Body of pancreas (tissue), 4 donors: ENCODE data around the gene DLGAP5. TPM values are rescaled to one million over a fixed set of nuclear protein-coding genes. Genes with fewer than 3 reads are reported as not detected.

ENCODE experiments used
- ATAC-seq: fragments of 150-250 bp; one replicate; pipeline ENCODE4 v1.9.1; 2016
- DNase-seq, 4 donors: peaks; one replicate each; pipeline ENCODE4 v3.0.0-alpha.2; 2019
- H3K27ac ChIP-seq, 4 donors: fragments of 200-600 bp; sonication (generic); 1 replicate in 3 of 4; 2 replicates in 1 of 4; pipeline versions ENCODE4 v1.5.1 to v1.6.1; 2016 to 2019; ENCODE audit warnings: mild to moderate bottlenecking in 1 of 4, mixed read lengths in 1 of 4, moderate library complexity in 1 of 4
- H3K27me3 ChIP-seq, 2 donors: fragments of 200-600 bp; sonication (generic); one replicate each; pipeline ENCODE4 v1.6.0; 2016; ENCODE audit warnings: mild to moderate bottlenecking in 1 of 2
- H3K36me3 ChIP-seq, 2 donors: fragments of 200-600 bp; sonication (generic); replicated peaks in 1 of 2; 2 replicates each; pipeline ENCODE4 v1.5.1; 2016; ENCODE audit warnings: low read depth in 2 of 2; ENCODE audit not compliant: insufficient read depth in 1 of 2
- H3K4me1 ChIP-seq: fragments of 200-600 bp; sonication (generic); one replicate; pipeline ENCODE4 v1.6.0; 2016
- H3K4me3 ChIP-seq, 2 donors: fragments of 200-600 bp; sonication (generic); 1 replicate in 1 of 2; 2 replicates in 1 of 2; pipeline ENCODE4 v1.5.1; 2016 to 2019
- H3K9me3 ChIP-seq, 3 donors: fragments of 200-600 bp; sonication (generic); 1 replicate in 2 of 3; 2 replicates in 1 of 3; pipeline ENCODE4 v1.5.1; 2016
- POLR2A ChIP-seq, 3 donors: fragments of 450-650 bp; IDR thresholded peaks; one replicate each; pipeline ENCODE4 v1.6.1; 2016; ENCODE audit warnings: antibody characterized with exemption in 3 of 3, mild to moderate bottlenecking in 2 of 3
- WGBS, 2 donors: methylation state at CpG; one replicate each; pipeline ENCODE4 v1.1.5; 2017; 5-methylcytosine and 5-hydroxymethylcytosine counted together
- intact Hi-C: fragments of 100-400 bp; cut with DNase I; formaldehyde crosslinking; loops from one replicate; pipeline ENCODE4 v1.15.1; 2023
- total RNA-seq, 2 donors: library from RNA; depleted of rRNA; stranded (reverse); fragments of >200 nt; gene quantifications; one replicate each; pipeline ENCODE4 v1.1.0, GENCODE V29; 2016
- TF ChIP-seq, protein P1 (sequence below), 7 experiments: fragments of 450-650 bp in 4 of 7; fragments of 200-600 bp in 3 of 7; sonication (generic) in 3 of 7; IDR thresholded peaks; one replicate each; pipeline ENCODE4 v1.5.1; 2016 to 2019; ENCODE audit warnings: antibody characterized with exemption in 7 of 7

The DLGAP5 gene
- total RNA-seq, 2 donors from 2014 or later, result not detected

DNA sequence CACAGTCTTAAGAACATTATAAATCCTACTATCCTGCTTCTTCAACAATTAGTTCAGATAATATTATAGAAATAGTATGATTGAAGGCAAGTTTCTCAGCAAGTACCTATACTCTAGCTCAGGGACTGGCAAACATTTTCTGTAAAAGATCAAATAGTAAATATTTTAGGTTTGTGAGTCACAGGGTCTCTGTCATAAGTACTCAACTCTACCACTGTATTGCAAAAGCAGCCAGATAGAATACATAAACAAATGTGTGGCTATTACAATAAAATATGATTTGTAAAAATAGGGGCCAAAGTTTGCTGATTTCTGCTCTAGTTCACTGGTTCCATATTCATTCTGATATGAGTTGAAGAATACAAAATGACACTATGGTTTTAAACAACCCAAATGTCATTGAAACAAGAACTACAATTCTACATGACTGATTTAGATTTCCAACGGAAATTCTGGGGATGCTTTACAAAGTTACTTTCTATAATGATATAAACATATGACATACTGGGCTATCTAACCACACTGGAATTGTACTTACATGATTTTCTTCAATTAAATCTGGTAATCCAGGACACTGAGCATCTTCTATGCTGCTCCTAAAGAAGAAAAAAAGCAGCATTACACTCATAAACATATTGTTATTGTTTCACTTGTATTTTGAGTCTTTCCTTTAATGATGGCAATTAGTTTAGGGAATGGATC lies 39.2 kb downstream of the DLGAP5 start:
- Histone ChIP-seq H3K27me3 (no peaks in the 10 kb centered on the region), H3K4me3 (no peak overlapping the region), H3K4me1 (no peaks in the 10 kb centered on the region), H3K36me3 (no peaks in the 10 kb centered on the region), H3K9me3 (no peaks in the 10 kb centered on the region), H3K27ac (no peak overlapping the region)
- TF ChIP-seq, protein P1, sequence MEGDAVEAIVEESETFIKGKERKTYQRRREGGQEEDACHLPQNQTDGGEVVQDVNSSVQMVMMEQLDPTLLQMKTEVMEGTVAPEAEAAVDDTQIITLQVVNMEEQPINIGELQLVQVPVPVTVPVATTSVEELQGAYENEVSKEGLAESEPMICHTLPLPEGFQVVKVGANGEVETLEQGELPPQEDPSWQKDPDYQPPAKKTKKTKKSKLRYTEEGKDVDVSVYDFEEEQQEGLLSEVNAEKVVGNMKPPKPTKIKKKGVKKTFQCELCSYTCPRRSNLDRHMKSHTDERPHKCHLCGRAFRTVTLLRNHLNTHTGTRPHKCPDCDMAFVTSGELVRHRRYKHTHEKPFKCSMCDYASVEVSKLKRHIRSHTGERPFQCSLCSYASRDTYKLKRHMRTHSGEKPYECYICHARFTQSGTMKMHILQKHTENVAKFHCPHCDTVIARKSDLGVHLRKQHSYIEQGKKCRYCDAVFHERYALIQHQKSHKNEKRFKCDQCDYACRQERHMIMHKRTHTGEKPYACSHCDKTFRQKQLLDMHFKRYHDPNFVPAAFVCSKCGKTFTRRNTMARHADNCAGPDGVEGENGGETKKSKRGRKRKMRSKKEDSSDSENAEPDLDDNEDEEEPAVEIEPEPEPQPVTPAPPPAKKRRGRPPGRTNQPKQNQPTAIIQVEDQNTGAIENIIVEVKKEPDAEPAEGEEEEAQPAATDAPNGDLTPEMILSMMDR (IDR thresholded peaks at IDR 0.05), result no peak
- no peak for TF ChIP-seq POLR2A (IDR thresholded peaks at IDR 0.05)
- intact Hi-C loops, result no loop called here
- 78 to 85% methylated on average over 1 of the region's 1 CpG for WGBS, 2 donors
- no peak for ATAC-seq
- DNase-seq, result no peak

DNA sequence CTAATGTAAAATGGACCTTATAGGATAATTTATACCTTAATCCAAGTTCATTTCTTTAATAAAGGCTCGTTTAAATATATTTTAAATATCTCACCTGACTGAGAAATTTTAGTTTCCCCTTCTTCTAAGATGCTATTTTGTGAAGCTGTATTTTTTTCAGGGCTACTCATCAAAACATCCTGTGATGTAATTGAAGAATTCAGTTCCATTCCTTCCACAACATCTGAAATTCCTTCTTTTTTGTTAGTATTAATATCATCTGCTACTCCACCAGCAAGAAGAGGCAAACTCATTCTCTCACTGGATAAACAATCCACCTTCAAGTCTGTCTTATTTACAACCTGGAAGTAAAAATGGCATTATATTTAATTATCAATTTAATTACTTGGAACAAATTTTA lies 39.8 kb downstream of the DLGAP5 start:
- H3K36me3 ChIP-seq, result no peaks in the 10 kb centered on the region
- intact Hi-C loops, result no loop called here
- H3K9me3 ChIP-seq, result no peaks in the 10 kb centered on the region
- H3K27ac ChIP-seq, result no peak overlapping the region
- ATAC-seq (no peak), DNase-seq (no peak)
- WGBS, 2 donors, result 73 to 78% methylated on average over 1 of the region's 1 CpG
- no peaks in the 10 kb centered on the region for H3K27me3 ChIP-seq
- no peak overlapping the region for H3K4me3 ChIP-seq
- TF ChIP-seq, protein P1 (IDR thresholded peaks at IDR 0.05), result no peak
- TF ChIP-seq POLR2A (IDR thresholded peaks at IDR 0.05), result no peak
- H3K4me1 ChIP-seq, result no peaks in the 10 kb centered on the region

DNA sequence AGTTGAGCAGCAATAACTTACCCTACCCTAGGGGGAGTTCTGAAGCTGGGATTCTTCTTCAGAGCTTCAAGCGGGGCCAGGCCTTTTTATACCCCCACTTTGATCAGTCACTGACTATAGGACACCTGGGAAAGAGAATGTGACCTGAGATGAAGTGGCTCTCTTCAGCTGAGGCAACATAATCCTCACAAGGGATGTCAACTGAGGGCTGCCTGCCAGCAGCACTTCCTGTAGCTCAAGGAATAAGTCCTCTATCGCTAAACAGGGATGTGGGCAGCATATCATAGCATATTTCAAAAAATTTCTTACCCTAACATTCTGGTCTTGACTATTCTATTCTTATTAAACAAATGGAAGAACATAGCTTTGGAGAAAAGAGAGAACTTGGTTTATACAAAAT lies 45.0 kb downstream of the DLGAP5 start:
- DNase-seq (no peak), ATAC-seq (no peak)
- Histone ChIP-seq H3K4me3 (no peak overlapping the region), H3K4me1 (no peaks in the 10 kb centered on the region), H3K27me3 (no peaks in the 10 kb centered on the region), H3K27ac (no peak overlapping the region), H3K9me3 (no peaks in the 10 kb centered on the region), H3K36me3 (peaks cover 0 to 10% of the 10 kb centered on the region in 2 donors)
- 83 to 97% methylated on average over 2 of the region's 2 CpGs for WGBS, 2 donors
- intact Hi-C loops, result no loop called here
- TF ChIP-seq, protein P1 (IDR thresholded peaks at IDR 0.05), result no peak
- no peak for TF ChIP-seq POLR2A (IDR thresholded peaks at IDR 0.05)

DNA sequence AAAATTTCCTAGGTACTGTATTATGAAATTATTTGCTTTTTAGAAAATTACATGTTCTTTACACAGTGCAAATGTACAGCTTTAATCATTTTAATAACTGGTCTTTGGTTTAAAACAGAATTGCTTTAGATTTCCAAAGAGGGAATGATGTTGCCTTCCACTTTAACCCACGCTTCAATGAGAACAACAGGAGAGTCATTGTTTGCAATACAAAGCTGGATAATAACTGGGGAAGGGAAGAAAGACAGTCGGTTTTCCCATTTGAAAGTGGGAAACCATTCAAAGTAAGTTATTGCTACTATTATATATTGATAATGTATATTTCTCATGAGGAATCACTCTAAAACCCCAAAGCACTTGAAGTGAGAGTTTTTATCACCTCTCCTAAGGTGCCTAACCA lies 48.9 kb downstream of the DLGAP5 start:
- H3K36me3 ChIP-seq, result peaks cover 0 to 19% of the 10 kb centered on the region in 2 donors
- ATAC-seq (no peak), DNase-seq (no peak)
- H3K4me1 ChIP-seq, result peaks cover 16% of the 10 kb centered on the region
- H3K9me3 ChIP-seq, result no peaks in the 10 kb centered on the region
- intact Hi-C loops, result no loop called here
- TF ChIP-seq, protein P1 (IDR thresholded peaks at IDR 0.05), result no peak
- TF ChIP-seq POLR2A (IDR thresholded peaks at IDR 0.05), result no peak
- H3K27ac ChIP-seq, result no peak overlapping the region
- no peaks in the 10 kb centered on the region for H3K27me3 ChIP-seq
- 80 to 85% methylated on average over 2 of the region's 2 CpGs for WGBS, 2 donors
- no peak overlapping the region for H3K4me3 ChIP-seq

DNA sequence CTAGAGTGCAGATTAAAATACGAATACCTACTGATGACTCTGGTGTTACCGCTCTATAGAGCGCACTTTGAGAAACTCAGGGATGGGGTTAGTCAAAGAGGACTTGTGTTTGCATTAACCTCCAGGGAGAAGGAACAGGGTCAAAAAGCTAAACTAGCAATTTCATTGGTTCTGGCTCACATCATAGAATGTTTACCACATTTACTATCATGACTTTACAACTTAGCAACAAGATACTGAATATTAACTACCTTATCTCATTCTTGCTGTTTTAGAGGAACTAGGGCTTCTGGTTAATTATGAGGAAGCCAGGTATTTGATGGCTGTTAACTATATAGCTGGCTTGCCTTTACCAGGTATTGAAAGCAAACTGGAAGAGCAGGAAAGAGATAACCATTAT lies 49.6 kb downstream of the DLGAP5 start:
- H3K4me1 ChIP-seq, result peaks cover 23% of the 10 kb centered on the region
- no peaks in the 10 kb centered on the region for H3K9me3 ChIP-seq
- TF ChIP-seq, protein P1 (IDR thresholded peaks at IDR 0.05), result no peak
- TF ChIP-seq POLR2A (IDR thresholded peaks at IDR 0.05), result no peak
- DNase-seq (no peak), ATAC-seq (no peak)
- no peak overlapping the region for H3K27ac ChIP-seq
- H3K27me3 ChIP-seq, result no peaks in the 10 kb centered on the region
- intact Hi-C loops, result no loop called here
- H3K4me3 ChIP-seq, result no peak overlapping the region
- H3K36me3 ChIP-seq, result peaks cover 0 to 19% of the 10 kb centered on the region in 2 donors
- 91 to 96% methylated on average over 3 of the region's 3 CpGs for WGBS, 2 donors
